Measurements from ENCODE around the gene SETD1A. TPM values are rescaled to one million over a fixed set of nuclear protein-coding genes. Genes with fewer than 3 reads are reported as not detected.
A peak's percentile ranks its signal among the peaks of the same experiment; 100 is the strongest.
"Not testable (repeated sequence)": the region's sequence is repeated elsewhere in the genome, so short reads cannot be mapped to it uniquely, and the experiment has no call there.

The SETD1A gene
- polyA plus RNA-seq, 12 donors = 9.5 to 19.5 (median 11.0) TPM; not detected in 1

DNA sequence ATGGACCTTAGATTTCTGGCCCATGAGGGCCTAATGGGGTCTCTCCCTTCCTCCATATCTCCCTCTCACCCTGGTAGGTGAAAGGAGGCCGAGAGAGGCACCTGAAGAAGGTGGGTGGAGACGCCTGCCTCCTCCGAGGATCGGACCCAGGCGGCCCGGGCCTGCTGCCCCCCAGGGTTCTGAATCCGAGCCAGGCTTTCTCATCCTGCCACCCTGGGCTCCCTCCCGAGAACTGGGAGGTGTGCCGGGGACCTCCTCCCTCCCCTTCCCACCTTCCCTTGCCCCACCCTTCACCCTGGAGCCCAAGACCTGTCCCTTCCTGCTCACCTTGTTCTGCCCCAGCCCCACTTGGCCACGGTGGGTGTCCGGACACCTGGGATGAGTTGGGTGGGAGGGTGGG, 29.2 kb upstream of the SETD1A start:
- DNase-seq = no peak

DNA sequence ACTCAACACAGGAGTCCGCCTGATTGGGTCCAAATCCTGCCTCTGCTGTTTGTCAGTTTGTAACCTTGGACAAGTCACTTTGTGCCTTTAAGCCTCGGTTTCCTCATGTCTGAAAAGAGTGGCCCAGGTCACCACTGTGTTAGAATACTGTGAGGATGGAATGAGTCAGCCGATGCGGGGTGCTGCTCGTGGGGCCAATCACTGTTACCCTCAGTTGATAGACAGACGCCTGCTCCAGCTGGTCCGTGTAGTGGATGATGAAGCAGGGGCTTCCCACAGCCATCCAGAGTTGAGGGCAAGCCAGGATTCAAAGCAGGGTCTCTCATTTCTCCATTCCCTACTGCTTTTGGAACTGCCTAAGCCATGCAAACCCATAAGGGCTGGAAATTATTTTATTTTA, 28.4 kb upstream of the SETD1A start:
- DNase-seq = no peak

DNA sequence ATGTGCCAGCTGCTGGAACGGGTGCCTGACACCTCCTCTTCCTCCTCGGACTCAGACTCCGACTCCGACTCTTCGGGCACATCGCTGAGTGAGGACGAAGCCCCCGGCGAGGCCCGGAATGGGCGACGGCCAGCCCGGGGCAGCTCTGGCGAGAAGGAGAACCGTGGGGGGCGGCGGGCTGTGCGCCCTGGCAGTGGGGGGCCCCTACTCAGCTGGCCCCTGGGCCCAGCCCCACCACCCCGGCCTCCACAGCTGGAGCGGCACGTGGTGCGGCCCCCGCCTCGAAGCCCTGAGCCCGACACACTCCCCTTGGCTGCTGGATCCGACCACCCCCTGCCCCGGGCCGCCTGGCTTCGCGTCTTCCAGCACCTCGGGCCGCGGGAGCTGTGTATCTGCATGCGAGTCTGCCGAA, 27.4 kb upstream of the SETD1A start:
- DNase-seq = no peak

DNA sequence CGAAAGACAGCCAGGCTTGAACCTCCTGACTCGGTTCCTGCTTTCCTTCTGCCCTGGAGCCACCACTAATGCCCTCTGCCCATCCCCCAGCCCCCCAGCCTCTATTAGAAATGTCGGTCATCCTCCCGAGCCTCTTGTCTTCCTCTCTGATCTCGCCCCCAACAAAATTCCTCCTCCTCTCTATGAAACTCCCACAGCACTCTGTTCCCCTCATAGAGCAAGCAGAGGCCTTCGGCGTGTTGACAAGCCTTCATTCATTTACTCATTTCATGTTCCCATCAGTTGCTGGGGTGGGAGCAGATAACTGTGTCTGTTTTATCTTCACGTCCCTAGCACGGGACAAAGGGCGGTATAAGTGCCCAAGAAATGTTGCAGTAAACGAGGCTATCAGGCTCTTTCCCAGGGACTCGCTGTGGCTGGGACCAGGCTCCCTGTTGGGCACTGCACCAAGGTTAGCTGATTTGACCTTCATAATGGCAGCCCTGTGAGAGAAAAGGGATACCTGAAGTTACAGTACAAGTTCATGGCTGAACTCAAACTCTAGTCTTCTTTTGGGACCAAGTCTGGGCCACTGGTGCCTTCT, 26.4 kb upstream of the SETD1A start:
- DNase-seq = no peak

DNA sequence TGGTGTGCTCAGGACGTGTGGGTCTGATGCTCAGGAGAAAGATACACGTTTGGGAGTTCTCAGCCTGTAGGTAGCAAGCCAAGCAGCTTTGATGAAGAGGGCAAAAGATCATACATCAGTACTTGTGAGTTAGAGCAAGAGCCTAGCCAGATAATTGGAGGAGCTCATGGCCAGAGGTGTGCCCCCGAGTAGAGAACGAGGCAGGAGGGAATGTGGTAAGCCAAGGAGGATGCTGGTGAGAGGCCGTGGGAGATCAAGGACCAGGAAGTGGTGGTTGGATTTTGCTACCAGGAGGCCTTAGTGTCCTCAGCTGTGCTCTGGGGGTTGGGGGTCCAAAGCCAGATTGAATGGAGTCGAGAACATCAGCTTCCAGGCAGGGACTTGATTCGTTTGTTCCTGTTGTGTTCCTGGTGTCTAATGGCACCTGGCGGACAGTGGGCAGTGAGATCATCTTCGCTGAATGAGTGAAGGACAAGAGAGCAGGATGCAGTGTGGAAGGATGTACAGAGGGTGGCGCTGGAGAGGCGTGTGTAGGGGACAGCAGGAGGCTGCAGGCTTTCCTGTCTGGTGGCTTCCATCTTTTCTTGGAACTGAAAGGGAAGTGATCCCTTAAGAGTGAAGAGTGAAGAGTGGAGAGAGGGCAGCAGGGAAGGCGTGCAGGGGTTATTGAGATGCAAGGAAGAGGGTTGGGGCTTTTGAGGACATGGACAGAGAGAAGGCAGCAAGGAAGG, 22.6 kb upstream of the SETD1A start:
- no peak for DNase-seq

DNA sequence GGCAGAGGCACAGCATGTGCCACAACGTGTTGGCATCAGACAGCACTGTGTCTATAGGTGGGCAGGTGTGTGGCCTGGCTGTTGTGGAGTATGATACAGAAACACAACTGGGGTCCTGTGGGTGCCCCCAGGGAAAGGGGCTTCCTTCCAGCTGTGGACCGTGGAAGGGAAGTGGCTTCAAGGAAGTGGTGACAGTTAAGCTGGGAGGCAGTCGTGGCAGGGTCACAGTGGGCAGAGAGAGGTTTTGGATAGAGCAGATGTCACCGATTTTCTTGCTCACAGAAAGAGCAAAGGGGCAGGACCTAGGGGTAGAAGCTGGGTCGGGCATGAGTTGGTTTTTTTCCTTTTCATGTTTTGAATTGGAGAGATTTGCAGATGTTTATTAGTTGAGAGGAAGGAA, 19.9 kb upstream of the SETD1A start:
- no peak for DNase-seq

DNA sequence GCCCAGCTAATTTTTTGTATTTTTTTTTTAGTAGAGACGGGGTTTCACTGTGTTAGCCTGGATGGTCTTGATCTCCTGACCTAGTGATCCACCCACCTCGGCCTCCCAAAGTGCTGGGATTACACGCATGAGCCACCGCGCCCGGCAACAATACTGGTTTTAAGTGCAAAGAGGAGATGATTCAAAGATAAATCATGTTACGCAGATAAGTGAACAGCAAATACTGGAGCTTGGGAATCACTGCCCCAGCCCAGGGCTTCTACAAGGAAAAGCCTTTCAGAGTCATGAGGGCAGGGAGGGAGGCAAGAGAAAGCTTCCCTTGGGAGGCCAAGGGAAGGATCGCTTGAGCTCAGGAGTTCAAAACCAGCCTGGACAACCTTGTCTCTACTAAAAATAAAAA, 18.0 kb upstream of the SETD1A start:
- DNase-seq = not testable (repeated sequence)

DNA sequence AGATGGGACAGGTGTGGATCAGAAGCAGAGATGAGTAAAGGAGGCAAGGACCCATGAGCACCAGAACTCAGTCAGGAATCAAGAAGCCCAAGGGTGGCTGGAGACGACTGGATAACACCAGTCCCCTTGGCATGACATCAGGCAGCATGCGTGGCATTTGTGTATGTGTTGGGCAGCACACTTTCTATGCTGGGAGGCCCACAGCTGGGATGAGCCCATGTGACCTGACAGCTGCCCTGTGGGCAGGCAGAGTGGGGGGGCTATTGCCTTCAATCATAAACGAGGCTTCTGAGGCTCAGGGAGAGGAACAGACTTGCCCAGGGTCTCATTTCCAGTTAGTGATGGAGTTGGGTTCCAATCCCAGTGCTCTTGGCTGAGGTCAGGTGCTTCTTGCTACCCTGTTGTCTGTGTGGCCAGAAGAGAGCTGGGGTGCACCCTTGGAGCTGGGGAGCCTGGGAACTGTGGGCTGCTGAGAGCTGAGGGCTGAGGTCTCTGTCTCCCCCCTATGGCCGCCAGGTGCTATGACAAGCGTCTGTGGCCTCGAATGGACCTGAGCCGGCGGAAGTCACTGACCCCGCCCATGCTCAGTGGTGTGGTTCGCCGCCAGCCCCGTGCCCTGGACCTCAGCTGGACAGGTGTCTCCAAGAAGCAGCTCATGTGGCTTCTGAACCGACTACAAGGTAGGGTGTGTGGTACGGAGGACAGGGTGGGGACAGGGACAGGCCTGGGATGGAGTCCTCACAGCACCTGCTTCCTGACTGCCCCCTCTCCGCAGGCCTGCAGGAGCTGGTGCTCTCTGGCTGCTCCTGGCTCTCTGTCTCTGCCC, 15.7 kb upstream of the SETD1A start:
- no peak for DNase-seq

DNA sequence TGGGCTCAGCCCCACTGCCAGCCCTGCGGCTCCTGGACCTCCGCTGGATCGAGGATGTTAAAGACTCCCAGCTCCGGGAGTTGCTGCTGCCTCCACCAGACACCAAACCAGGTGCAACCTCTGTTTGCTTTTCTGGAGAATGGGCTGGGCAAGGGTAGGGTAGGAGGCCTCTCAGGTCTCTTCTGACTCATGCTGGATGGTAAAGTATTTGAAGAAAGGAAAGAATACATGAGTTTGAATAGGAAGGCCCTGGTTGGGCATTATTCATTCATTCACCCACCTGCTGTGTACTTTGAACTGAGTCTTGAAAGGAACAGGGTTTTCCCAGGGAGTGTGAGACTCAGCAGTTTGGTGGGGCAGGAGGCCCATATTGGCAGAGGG, 15.1 kb upstream of the SETD1A start:
- DNase-seq = no peak

DNA sequence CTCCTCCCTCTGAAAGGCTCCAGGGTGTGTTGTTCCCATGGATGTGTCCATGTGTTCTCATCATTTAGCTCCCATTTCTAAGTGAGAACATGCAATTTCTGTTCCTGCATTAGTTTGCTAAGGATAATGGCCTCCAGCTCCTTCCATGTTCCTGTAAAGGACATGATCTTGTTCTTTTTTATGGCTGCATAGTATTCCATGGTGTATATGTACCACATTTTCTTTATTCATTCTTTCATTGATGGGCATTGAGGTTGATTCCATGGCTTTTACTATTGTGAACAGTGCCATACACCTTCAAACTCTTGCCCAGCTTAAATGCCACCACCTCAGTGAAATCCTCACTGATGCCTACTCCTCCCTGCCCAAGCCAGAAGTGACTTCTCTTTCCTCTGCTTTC, 13.2 kb upstream of the SETD1A start:
- DNase-seq = no peak

DNA sequence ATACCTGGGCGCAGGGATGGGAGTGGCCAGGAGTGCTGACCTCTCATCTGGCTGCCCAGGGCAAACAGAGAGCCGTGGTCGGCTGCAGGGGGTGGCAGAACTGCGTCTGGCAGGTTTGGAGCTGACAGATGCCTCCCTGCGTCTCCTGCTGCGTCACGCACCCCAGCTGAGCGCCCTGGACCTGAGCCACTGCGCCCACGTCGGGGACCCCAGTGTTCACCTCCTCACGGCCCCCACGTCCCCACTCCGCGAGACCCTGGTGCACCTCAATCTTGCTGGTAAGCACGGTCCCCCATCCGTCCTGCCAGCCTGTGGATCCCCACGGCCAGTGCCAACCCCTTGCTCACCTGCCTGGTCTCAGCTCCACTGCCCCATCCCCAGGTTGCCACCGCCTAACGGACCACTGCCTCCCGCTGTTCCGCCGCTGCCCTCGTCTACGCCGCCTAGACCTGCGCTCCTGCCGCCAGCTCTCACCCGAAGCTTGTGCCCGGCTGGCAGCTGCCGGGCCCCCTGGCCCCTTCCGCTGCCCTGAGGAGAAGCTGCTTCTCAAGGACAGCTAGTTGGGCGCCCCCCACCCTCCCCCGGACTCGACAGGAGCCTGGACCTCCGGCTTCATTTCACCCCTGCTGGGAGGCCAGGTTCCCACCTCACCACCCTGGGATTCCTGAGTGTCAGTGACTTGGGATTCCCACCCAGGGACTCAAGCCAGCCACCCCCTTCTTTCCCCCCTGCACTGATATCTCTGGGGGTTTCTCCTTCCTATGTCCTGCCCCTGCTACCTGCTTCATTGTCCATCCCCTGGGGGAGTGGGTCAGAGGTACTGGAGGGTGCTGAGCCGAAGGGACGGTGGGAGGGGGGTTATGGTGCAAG, 10.6 kb upstream of the SETD1A start:
- DNase-seq = no peak

DNA sequence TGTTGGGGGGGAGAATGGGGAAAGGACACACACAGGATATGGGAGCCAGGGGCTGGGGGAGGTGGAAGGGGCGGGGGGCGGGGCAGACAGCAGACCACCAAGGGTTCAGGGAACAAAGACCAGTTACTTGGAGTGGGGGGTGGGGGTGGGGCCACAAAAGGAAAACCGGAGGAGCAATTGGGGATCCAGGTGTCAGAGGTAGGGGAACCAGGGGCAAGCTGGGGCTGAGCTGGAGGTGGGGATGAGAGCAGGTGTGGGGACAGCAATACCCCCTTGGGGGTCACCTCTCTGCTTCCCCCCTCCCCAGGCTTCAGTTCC, 10.1 kb upstream of the SETD1A start:
- DNase-seq = no peak

DNA sequence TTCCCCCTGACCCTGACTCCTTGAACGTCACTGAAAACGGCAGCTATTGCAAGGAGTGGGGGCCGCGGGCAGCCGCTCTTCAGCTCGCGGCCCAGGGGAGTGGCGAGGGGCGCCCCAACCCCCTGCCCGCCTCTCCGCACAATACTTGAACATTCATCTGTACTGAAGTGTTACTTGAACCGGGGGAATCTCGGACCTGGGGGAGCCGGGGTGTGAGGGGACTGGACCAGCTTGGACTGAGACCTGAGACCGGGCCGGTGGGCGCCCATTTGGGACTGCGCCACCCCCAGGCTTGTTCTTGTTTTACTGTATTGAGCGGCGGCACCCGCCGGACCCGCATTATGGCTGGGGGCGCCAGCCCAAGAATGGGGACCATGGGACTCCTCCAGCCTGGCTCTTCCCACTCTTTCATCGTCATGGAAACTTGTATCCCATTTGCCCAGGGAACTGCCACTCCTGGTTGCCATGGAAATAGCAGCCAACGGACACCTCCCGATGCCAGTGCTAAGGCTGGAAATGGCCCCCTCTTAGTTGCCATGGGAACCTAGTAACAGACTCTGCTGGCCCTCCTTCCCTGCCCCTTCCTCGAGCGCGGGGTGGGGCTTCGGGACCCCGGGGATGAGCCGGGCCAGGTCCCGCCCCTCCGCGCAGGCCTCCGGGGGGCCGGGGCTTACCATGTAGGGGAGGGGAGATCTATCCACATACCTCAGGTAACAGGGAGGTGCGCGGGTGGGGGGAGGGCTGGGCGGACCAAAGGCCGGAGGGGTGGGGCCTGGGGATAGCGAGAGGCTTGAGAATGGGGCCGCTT, 9.5 kb upstream of the SETD1A start:
- peak; percentile 95 for DNase-seq

DNA sequence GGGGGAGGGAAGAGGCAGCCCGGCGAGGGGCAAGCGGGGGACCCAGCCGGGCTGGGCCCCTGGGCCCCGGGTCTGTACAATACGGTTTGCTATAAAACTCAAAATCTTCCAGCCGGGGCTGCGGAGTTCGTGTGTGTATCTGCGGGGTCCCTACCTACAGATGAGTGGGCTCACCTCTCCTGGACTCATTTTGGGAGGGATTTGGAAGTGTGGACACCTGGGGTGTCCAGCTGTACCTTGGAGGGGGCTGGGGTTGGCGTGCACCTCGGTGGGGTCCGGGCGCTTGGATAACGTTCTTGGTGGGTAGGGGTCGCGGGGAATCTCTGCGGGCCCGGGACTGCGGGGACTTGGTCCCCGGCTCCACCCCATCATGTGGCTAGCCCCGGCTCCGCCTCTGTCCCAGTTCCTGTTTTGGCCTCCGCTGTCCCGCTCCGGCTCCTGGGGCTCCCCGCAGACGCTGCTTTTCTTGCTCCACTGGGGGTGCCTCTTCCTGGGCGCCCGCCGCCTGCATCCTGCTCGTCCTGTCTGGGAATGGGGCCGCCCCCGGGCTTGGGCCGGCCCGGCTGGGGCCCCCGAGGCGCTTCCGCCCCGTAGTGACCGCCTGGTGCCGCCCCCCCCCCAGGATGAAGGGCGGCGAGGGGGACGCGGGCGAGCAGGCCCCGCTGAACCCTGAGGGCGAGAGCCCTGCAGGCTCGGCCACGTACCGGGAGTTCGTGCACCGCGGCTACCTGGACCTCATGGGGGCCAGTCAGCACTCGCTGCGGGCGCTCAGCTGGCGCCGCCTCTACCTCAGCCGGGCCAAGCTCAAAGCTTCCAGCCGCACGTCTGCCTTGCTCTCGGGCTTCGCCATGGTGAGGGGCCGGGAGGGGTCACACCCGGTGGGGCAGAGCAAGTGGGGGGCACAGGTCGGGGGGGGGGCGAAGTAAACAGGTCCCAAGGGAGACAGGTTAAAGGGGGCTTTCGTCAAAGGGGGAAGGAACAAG, 8.6 kb upstream of the SETD1A start, which contains the start of gene ORAI3:
Gene ORAI3 (plus strand): TSS at position 402 of the 983 bp plus-strand sequence. CDS start 222 bp downstream, at position 624.
- DNase-seq = peak; percentile 73

DNA sequence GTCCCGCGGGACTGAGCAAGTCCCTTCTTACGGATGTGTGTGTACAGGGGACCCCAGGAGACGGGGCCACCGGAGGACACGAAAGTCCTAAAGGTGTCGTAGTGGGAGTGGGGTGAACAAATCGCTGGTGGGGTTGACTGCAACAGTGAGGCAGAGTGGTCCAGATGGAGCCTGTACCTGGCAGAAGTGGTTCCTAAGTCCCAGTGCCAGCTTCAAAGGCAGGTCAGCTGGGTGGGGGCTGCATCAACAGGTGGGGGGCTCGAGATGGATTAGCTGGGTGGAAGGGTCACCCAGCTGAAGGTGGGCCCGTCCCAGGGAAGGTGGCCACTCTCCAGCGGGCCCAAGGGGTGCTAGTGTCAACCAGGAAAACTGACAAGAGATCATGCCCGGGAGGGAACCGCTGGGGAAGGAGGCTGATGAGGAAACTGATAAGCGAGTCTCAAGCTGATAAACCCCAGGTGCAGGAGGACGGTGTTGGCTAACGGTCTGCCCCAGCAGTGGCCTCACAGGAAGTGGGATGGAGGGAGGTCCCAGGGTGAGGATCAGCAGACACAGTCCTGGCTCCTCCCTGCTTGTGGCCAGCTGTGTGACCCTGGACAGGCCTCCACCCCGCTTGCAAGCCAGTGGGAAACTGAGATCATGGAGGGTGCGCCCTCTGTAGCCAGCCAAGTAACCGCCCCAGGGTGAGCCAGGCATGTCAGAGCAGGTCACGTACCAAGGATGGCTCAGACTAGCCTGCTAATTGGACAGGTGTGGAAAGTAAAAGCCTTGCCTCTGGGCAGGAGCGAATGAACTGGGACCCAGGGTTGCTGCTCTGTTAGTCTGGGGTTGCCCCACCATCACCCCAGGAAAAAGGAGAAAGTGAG, 7.7 kb upstream of the SETD1A start:
- peak; percentile 71 for DNase-seq

DNA sequence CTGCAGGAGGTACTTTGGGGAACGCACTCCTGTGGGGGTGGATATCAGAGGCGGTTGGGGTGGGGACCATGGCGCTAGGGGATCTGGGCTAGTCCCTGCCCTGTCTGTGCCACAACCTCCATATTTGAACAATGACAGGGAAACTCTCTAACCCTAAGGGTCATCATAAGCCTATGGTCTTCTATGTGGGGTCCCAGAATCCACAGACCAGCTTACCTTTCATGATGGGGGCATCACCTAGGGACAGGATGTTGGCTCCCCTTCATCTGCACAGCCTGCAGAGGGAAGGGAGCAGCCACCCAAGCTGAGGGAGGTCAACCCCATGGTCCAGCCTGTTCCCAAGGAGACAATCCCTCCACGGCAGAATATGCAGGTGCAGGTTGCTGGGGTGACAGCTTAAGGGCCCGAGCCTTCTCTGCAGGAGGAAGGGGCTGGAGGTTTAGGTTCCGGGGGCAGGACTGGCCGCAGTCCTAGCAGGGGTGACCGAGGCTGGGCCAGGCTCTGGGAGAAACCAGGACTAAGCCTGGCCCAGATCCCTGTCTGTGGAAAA, 7.0 kb upstream of the SETD1A start:
- no peak for DNase-seq

DNA sequence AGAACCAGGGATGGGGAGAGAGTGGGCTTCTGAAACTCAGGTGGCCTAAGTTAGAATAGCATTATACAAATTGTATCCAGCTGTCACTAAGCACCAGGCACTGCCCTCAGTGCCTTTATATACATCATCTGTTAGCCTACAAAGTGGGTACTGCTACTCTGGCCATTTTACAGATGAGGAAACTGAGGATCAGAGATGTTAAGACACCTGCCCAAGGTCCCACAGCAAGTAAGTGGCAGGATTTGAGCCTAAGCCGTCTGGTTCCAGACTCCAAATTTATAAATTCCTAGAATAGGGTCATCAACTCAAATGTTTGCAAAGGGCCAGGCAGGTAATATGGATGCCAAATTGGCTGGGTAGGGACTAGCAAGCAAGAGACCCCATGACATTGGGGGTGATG, 6.4 kb upstream of the SETD1A start:
- no peak for DNase-seq

DNA sequence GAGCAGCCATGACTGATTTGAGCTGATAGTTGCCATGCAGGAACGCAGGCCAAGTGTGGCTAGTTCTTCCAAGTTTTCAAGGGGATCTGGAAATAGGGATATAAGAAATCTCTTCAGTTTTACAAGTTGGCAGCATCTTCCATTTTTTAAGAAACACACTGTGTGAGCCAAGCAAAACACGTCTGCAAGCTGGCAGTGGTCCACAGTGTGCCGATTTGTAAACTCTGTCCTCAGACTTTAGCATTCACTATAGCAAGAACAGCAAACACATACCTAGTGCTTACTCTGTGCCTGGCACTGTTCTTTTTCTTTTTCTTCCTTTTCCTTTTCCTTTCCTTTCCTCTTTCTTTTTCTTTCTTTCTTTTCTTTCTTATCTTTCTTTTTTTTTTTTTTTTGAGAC, 5.8 kb upstream of the SETD1A start:
- DNase-seq = peak; percentile 58

DNA sequence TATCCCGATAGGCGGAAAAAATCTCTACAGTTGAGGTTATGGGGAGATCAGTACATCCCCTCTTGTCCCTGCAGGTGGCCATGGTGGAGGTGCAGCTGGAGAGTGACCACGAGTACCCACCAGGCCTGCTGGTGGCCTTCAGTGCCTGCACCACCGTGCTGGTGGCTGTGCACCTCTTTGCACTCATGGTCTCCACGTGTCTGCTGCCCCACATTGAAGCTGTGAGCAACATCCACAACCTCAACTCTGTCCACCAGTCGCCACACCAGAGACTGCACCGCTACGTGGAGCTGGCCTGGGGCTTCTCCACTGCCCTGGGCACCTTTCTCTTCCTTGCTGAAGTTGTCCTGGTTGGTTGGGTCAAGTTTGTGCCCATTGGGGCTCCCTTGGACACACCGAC, 4.4 kb upstream of the SETD1A start:
- no peak for DNase-seq
